GM18951 (cell line): Measurements from ENCODE around the gene RPP14.
"Not testable (repeated sequence)": the region's sequence is repeated elsewhere in the genome, so short reads cannot be mapped to it uniquely, and the experiment has no call there.

Source experiments
- POLR2A ChIP-seq: IDR thresholded peaks from 4 replicates; pipeline ENCODE4 v1.6.1; 2011; ENCODE audit warnings: mild to moderate bottlenecking; ENCODE audit not compliant: insufficient read length, insufficient read depth; ENCODE audit errors: extremely low read depth
- in situ Hi-C: fragments of 300-500 bp; cut with MboI; formaldehyde crosslinking; loops from one replicate; pipeline ENCODE4 v1.12.0; 2022; ENCODE audit warnings: low sequenced_read_pairs, mixed read lengths, inconsistent platforms; ENCODE audit not compliant: unreplicated experiment

RPP14 gene

DNA sequence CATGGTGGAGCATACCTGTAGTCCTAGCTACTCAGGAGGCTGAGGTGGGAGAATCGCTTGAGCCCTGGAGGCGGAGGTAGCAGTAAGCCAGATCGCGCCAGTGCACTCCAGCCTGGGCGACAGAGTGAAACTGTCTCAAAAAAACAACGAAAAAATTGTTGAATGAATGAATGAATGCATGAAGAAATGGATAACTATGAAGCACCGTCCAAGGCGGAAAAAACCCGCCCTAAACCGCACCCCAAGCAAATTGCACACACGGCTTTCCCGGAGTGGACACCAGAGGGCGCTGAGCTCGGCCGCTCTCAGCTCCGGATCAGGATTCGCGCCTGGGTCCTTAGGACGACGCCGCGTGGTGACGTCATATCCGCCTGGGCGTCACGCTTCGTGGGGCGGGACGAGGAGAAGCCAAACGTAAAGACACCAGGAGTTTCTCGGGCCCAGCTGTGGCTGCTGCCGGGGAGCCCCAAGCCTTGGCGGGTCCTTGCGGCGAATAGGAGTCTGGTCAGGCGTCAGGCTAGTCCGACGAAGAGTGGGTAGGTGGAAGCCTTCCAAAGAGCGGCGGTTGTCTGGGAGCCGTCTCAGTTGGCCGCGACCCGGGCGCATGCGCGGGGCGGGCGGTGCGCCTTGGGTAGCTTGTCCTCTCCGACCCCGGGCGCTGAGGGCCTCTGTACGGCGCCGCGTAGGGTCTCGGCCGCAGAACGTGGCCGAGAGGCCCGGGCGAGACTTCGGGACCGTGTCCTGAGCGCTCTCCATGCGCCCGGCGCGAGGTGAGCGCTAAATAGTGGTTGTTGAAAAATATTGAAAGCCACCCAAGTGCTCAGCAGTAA lies at the start of gene RPP14, which contains the start of gene HTD2:
TSS of gene RPP14 (plus strand) at position 364 of the 830 bp plus-strand sequence. CDS start 4,085 bp downstream, outside the sequence.
TSS of gene HTD2 (plus strand) at position 639 of the 830 bp plus-strand sequence. CDS start 11,094 bp downstream, outside the sequence.
- peak; percentile 87 for TF ChIP-seq POLR2A
- in situ Hi-C loops = no loop called here

DNA sequence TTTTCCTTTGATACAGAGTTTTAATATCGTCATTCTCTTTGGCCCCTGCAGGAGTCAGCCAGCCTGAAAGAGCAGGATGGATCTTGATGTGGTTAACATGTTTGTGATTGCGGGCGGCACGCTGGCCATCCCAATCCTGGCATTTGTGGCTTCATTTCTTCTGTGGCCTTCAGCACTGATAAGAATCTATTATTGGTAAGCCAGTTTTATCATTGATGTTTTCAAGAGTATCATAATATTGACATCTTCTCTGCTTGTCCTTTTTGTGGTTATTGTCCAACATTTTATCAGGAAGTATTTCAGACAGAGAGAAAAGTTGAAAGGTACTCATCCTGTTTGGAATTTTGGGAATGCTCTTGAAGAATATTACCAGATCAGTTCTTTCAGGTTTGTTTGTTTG lies 49.5 kb upstream of the RPP14 start:
- in situ Hi-C loops = no loop called here
- TF ChIP-seq POLR2A = no peak

DNA sequence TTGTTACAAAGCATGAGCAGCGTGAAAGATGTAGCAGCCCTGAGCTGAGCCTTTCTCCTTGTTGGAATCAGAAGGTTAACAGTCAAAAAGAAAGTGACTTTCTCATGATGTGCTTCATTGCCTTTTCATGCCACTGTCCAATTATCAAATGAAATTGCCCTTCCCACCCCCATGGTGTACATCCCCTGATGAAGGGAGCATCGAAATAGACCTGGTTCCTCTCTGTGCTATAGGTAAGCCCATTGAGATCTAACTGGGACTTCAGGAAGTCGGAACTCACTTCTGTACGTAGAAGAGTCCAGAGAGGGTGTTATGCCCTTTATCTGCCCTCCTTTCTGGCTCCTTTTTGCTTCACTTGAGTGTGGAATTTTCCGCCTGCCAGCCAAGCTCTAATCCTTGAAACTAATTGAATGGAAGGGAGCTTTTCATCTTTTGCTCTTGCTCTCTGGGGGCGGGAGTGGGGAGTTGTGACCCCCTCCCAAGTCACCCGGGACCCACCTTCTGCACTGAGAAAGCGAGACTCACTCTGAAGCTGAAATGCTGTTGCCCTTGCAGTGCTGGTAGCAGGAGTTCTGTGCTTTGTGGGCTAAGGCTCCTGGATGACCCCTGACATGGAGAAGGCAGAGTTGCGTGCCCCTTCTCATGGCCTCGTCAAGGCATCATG lies 47.5 kb upstream of the RPP14 start:
- TF ChIP-seq POLR2A = no peak
- in situ Hi-C loops = no loop called here

DNA sequence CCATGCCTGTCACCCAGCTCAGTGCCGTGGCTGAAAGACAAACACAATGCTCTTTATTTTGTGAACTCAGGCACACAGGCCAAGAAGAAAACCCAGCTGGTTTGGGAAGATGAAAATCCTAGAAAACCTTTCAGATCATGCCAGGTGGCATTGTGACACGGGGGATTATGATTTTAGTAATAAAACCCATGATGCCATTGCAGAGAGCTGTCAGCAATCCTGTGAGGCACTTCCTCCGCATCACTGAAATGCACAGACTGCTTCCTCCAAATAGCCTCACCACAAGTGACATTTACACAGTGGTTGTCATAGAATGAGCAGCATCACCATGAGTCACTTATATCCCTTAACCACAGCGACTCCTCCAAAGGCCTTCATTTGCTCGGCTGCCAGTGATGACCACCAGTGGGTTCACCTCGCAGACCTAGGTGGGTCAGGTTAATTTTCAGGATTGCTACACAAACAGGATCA lies 45.7 kb upstream of the RPP14 start:
- no peak for TF ChIP-seq POLR2A
- in situ Hi-C loops = no loop called here

DNA sequence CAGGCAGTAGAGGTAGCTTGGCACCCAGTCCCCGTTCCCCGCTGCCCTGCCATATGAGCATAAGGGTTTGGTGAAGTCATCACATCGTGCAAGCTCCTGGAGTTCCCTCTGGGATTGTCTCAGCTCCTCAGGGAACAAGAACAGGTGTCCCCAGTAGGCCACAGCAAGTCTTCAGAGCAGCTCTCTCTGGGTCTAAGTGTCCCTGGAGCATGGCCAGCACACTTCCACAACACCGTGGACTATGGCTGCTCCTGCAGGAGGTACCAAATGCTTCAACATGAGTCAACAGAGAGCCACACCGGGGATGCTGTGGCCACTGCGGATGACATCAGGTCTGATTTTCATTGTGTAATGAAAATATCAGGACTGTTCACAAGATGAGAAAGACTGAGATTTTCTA lies 45.3 kb upstream of the RPP14 start:
- TF ChIP-seq POLR2A = no peak
- in situ Hi-C loops = no loop called here

DNA sequence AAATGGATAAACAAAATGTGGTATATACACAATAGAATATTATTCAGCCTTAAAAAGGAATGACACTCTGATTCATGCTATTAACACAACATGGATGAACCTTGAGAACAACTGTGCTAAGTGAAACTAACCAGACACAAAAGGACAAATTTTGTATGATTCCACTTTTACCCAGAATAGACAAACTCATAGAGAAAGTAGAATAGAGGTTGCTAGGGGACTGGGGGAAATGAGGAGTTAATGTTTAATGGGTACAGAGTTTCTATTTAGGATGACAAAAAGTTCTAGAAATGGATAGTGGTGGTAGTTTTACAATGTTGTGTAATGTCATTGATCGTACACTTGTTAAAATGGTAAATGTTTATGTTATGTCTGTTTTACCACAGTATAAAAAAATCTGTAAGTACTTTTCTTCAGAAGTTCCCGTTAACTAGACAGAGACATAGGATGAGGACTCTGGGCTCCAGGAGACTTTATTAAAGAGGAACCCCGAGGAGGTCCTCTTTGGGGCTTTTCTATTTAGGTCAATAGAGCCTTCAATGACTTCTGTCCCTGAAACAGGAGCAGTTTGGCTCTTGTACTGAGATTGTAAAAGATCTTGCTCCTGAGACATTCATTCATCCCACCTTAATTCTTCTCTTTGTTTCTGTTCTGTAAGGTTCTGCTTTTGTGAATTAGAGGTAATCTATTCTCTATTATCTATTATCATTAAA lies 43.9 kb upstream of the RPP14 start:
- in situ Hi-C loops = no loop called here
- TF ChIP-seq POLR2A = no peak

DNA sequence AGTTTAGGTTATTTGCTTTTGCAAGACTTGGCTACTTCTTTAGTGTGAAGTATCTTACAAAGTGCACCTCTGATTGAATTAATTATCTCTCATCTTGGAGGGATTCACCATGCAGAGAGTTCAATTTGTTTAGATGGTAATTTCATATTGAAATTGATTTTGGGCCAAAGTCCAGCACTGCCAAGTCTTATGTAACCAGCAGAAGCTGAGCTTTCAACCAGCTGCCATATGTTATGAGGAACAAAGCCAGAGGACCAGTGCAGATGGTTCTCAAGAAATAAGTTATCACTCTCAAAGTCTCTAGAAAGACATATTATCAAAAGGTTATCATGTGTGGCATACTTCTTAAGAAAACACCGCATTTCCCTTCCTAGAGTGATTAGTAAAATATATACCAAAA lies 39.5 kb upstream of the RPP14 start:
- in situ Hi-C loops = no loop called here
- no peak for TF ChIP-seq POLR2A

DNA sequence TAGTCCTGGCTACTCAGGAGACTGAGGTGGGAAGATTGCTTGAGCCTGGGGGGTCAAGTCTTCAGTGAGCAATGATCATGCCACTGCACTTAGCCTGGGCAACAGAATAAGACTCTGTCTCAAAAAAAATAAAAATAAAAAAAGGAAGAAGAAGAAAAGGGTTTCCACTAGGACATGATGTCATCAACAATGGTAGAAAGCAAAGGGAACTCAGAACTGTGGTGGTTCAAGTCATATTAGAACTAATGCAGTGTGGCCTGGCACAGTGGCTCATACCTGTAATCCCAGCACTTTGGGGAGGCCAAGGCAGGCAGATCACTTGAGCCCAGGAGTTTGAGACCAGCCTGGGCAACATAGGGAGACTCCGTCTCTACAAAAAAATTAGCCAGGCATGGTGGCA lies 38.5 kb upstream of the RPP14 start:
- in situ Hi-C loops = not testable (repeated sequence)

DNA sequence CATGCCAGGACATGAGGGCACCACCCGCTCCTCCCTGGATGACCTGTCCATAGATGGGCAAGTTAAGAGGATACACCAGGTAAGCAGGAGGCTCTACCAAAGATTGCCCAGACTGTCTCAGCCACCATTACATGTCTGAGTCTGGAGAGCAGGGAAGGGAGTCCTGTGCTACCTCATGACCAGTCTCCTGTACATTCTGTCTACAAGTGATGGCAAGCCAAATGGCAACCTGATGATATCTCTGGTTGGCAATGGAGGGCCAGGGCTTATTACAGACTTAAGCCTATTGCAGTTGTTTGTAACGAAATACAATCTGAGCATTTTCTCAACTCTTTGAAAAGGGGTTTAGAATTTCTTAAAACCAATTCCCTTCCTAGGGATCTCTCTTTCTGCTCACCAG lies 36.7 kb upstream of the RPP14 start:
- in situ Hi-C loops = no loop called here

DNA sequence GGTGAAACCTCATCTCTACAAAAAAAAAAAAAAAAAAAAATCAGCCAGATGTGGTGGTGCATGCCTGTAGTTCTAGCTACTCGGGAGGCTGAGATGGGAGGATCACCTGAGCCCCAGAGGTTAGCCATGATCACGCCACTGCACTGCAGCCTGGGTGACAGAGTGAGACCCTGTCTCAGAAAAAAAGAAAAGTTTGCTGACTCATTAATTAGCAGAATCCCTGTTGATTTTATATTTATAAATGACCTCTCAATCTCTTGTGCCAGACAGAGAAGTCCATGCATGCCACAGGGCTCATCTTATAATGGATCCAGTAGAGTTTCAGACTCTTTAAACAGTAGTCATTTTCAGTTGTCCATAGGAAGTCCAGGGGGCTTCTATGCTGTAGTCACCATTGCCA lies 35.6 kb upstream of the RPP14 start:
- no peak for TF ChIP-seq POLR2A
- in situ Hi-C loops = no loop called here

More for the DNA sequence above, 36.7 kb upstream of the RPP14 start:
- no peak for TF ChIP-seq POLR2A

DNA sequence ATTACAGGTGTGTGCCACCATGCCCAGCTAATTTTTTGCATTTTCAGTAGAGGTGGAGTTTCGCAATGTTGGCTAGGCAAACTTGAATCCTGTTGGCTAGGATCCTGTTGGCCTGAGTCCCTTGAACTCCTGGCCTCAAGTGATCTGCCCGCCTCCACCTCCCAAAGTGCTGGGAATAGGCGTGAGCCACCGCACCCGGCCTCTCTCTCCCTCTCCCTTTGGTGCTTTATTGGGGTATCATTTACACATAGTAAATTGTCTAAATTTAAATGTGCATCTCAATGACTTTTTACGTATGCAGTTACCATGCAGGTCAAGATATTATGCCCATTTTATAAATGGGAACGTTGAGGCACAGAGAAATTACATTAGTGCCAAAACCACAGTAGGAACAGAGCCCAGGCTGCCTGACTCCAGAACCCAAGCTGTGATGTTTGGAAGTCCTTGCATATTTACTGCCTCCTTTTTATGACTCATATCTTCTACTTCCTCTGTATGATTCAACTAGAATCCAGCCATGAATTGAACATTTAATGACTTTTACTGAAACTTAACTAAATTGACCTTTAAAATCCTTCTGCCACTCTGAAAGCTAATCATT lies 34.0 kb upstream of the RPP14 start:
- in situ Hi-C loops = no loop called here
- no peak for TF ChIP-seq POLR2A

DNA sequence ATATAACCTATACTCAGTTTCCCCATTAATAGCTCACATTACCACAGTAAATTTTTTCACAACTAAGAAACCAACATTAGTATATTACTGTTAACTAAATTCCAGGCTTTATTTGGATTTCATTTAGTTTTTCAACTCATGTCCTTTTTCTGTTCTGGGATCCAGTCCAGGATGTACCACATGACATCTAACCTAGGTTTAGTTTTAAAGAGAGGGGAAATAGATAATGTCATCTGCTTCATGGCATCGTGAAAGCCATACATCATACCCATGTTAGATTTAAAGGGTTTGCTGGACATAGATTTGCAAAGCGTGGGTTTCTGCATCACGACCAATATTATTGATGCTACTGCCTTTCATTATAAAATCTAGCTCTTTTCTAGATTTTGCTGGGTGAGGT lies 33.2 kb upstream of the RPP14 start:
- in situ Hi-C loops = no loop called here
- TF ChIP-seq POLR2A = no peak

DNA sequence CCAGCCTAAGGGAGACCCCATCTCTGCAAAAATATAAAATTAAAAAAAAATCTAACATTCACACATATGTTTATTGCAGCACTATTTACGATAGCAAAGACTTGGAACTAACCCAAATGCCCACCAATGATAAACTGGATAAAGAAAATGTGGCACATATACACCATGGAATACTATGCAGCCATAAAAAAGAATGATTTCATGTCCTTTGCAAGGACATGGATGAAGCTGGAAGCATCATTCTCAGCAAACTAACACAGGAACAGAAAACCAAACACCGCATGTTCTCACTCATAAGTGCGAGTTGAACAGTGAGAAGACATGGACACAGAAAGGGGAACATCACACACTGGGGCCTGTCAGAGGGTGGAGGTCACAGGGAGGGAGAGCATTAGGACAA lies 32.7 kb upstream of the RPP14 start:
- in situ Hi-C loops = not testable (repeated sequence)

DNA sequence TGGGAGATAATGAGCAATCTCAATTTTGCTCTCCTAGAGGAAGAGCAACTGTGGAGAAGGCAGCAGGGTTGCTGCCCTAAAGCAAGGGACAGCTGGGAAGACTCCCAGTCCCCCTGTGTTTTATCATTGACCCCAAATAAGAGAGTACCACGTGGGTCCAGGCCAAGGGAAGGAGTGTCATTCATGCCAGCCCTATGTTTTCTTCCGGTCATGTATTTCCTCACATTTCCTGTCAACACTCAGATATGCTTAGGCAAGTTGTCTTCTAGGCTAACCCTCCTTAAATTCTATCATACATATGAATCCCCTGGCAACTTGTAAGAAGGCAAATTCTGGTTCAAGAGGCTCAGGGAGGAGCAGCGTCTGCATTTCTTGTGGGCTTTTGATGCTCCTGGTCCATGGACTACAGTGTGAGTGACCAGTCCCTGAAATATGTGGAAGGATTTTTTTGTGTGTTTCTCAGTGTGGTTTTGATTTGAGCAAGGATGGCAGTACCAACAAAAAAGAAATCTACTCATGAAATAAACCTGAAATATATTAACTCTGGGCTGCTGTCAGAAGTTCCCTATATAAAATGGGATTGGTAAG lies 31.9 kb upstream of the RPP14 start:
- no peak for TF ChIP-seq POLR2A
- in situ Hi-C loops = no loop called here
